Spleen (tissue), 11 donors: ENCODE measurements around the gene ATM. TPM values are rescaled to one million over a fixed set of nuclear protein-coding genes. Genes with fewer than 3 reads are reported as not detected.

Experiments
- DNase-seq: peaks from one replicate; pipeline ENCODE4 v3.0.0-alpha.2; 2020
- H3K27ac ChIP-seq, 8 donors: fragments of 200-600 bp; sonication (generic) in 7 of 8; 1 replicate in 4 of 8; 2 replicates in 4 of 8; pipeline versions ENCODE4 v1.5.0 to v1.8.0; 2016 to 2021; ENCODE audit warnings: inconsistent platforms in 4 of 8, mild to moderate bottlenecking in 4 of 8, moderate library complexity in 1 of 8
- H3K27me3 ChIP-seq, 7 donors: fragments of 200-600 bp; sonication (generic) in 6 of 7; replicated peaks in 1 of 7; 1 replicate in 4 of 7; 2 replicates in 3 of 7; pipeline versions ENCODE4 v1.5.0 to v1.8.0; 2016 to 2021; ENCODE audit warnings: inconsistent platforms in 3 of 7, mild to moderate bottlenecking in 1 of 7
- H3K36me3 ChIP-seq, 6 donors: fragments of 200-600 bp; sonication (generic) in 5 of 6; 1 replicate in 4 of 6; 2 replicates in 2 of 6; pipeline versions ENCODE4 v1.5.0 to v1.8.0; 2016 to 2021; ENCODE audit warnings: inconsistent platforms in 2 of 6
- H3K4me1 ChIP-seq, 6 donors: fragments of 200-600 bp; sonication (generic) in 5 of 6; 1 replicate in 3 of 6; 2 replicates in 3 of 6; pipeline versions ENCODE4 v1.5.0 to v1.8.0; 2016 to 2021; ENCODE audit warnings: inconsistent platforms in 3 of 6
- H3K4me3 ChIP-seq, 8 donors: fragments of 200-600 bp; sonication (generic) in 7 of 8; 1 replicate in 4 of 8; 2 replicates in 4 of 8; pipeline versions ENCODE4 v1.5.0 to v1.8.0; 2016 to 2021; ENCODE audit warnings: inconsistent platforms in 4 of 8, mild to moderate bottlenecking in 4 of 8, moderate library complexity in 2 of 8
- H3K9me3 ChIP-seq, 8 donors: fragments of 200-600 bp; sonication (generic) in 7 of 8; 1 replicate in 4 of 8; 2 replicates in 4 of 8; pipeline versions ENCODE4 v1.5.0 to v1.8.0; 2016 to 2021; ENCODE audit warnings: inconsistent platforms in 4 of 8
- POLR2A ChIP-seq, 3 donors: fragments of 450-650 bp; IDR thresholded peaks; one replicate each; pipeline ENCODE4 v1.5.1; 2017; ENCODE audit warnings: antibody characterized with exemption in 3 of 3, mild to moderate bottlenecking in 1 of 3
- POLR2AphosphoS5 ChIP-seq, 3 donors: sonication (generic); formaldehyde crosslinking; IDR thresholded peaks; one replicate each; pipeline ENCODE4 v1.5.1; 2017; ENCODE audit warnings: antibody characterized with exemption in 3 of 3
- WGBS, 5 donors: extraction: QIAGEN DNeasy Blood & Tissue Kit in 3 of 5; methylation state at CpG; one replicate each; pipeline versions ENCODE4 v1.1.5 to v1.1.7; 2013 to 2018; 5-methylcytosine and 5-hydroxymethylcytosine counted together
- intact Hi-C: fragments of 100-400 bp; cut with DNase I; formaldehyde crosslinking; loops from one replicate; pipeline ENCODE4 v1.15.0; 2023; ENCODE audit warnings: low total_unique reads
- polyA plus RNA-seq, 3 donors: library from polyadenylated mRNA; stranded (reverse); fragments of 200-250 nt; gene quantifications; one replicate each; pipeline ENCODE4 v1.2.1, GENCODE V29; 2013
- total RNA-seq, 7 donors: library from RNA; depleted of rRNA in 3 of 7; stranded (reverse); fragments of >200 nt in 3 of 7; fragmentation: NEBNext Ultra II Directional in 4 of 7; extraction: Animal tissue kit (Norgen Biotek cat#: 25700) in 4 of 7; gene quantifications; one replicate each; pipeline versions ENCODE4 v1.1.0 to v1.2.1, GENCODE V29; 2016 to 2021
- TF ChIP-seq, protein P1 (sequence below), 11 experiments: fragments of 200-600 bp in 7 of 11; fragments of 450-650 bp in 4 of 11; sonication (generic) in 4 of 11; IDR thresholded peaks in 8 of 11; conservative IDR thresholded peaks in 3 of 11; 1 replicate in 7 of 11; 2 replicates in 4 of 11; pipeline versions ENCODE4 v1.4.0 to v1.8.0; 2016 to 2021; ENCODE audit warnings: antibody characterized with exemption in 11 of 11, inconsistent platforms in 4 of 11, mild to moderate bottlenecking in 1 of 11
- donor health status: healthy with polysubstance abuse.
- donor health status: DM: no; HTN: no; CAD: no; lungs with moderate emphysema.
- donor health status: DM: no; HTN: no; CAD: no.
- donor health status: Bipolar disorder and iron deficiency.
- donor health status: healthy.
- donor health status: DM: no; HTN: no; CAD: no.
- donor health status: DM: yes; HTN: yes; CAD: no.

ATM gene
- total and polyA plus RNA-seq, 10 donors, result 33.1 to 408 (median 228) TPM

DNA sequence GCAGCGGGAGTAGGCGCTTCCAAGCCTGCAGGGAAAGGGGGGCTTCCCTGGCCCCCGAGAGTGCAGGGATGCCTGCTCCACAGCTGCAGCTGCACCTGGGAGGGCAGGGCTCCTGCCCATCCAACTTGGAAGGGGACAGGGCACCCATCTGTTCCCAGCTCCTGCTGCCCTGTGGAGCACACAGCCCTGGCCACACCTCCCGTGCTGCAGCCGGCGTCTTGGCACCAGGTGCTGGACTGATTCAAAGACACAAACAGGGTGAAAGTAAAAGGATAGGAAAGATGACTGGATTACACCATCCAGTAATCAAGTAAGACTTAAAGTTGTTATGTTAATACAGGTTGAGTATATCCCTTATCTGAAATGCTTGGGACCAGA, 15.2 kb upstream of the ATM start:
- intact Hi-C loops, result no loop called here
- WGBS, 5 donors, result 93 to 100% (median 98%) methylated on average over 3 to 6 of the region's 6 CpGs

DNA sequence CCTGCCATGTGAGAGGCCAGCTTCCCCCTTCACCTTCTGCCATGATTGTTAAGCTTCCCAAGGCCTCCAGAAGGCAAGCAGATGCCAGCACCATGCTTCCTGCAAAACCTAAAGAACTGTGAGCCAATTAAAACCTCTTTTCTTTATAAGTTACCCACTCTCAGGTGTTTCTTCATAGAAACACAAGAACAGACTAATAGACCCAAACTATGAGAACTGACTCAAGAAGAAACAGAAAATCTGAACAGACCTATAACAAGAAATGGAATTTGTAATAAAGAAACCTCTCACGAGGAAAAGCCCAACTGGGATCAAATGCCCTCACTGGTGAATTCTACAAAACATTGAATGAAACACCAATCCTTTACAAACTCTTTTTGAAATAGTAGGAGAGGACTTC, 12.4 kb upstream of the ATM start:
- no peak for TF ChIP-seq POLR2A (IDR thresholded peaks at IDR 0.05)
- TF ChIP-seq POLR2AphosphoS5 (IDR thresholded peaks at IDR 0.05), result no peak
- TF ChIP-seq, protein P1, sequence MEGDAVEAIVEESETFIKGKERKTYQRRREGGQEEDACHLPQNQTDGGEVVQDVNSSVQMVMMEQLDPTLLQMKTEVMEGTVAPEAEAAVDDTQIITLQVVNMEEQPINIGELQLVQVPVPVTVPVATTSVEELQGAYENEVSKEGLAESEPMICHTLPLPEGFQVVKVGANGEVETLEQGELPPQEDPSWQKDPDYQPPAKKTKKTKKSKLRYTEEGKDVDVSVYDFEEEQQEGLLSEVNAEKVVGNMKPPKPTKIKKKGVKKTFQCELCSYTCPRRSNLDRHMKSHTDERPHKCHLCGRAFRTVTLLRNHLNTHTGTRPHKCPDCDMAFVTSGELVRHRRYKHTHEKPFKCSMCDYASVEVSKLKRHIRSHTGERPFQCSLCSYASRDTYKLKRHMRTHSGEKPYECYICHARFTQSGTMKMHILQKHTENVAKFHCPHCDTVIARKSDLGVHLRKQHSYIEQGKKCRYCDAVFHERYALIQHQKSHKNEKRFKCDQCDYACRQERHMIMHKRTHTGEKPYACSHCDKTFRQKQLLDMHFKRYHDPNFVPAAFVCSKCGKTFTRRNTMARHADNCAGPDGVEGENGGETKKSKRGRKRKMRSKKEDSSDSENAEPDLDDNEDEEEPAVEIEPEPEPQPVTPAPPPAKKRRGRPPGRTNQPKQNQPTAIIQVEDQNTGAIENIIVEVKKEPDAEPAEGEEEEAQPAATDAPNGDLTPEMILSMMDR (IDR thresholded peaks at IDR 0.05 in 8 of 11, conservative IDR thresholded peaks at IDR 0.05 in 3 of 11), result no peak
- no peak for DNase-seq
- H3K9me3 ChIP-seq, result peaks cover 0 to 25% (median 21%) of the 10 kb centered on the region in 8 donors
- no peaks in the 10 kb centered on the region for H3K27me3 ChIP-seq
- intact Hi-C loops, result no loop called here
- H3K36me3 ChIP-seq, result peaks cover 3 to 97% (median 64%) of the 10 kb centered on the region in 6 donors
- WGBS, 5 donors, result 76 to 89% (median 83%) methylated on average over 1 of the region's 1 CpG
- no peak overlapping the region for H3K4me3 ChIP-seq
- peaks cover 0 to 22% (median 2%) of the 10 kb centered on the region in 6 donors for H3K4me1 ChIP-seq
- no peak overlapping the region for H3K27ac ChIP-seq

More for the DNA sequence above, 15.2 kb upstream of the ATM start:
- H3K27me3 ChIP-seq, result no peaks in the 10 kb centered on the region
- peaks cover 3 to 100% (median 66%) of the 10 kb centered on the region in 6 donors for H3K36me3 ChIP-seq
- no peak for TF ChIP-seq POLR2A (IDR thresholded peaks at IDR 0.05)
- no peak overlapping the region for H3K27ac ChIP-seq
- no peak overlapping the region for H3K4me3 ChIP-seq
- DNase-seq, result no peak
- H3K9me3 ChIP-seq, result peaks cover 0 to 42% (median 39%) of the 10 kb centered on the region in 8 donors
- H3K4me1 ChIP-seq, result peaks cover 0 to 12% (median 0%) of the 10 kb centered on the region in 6 donors

DNA sequence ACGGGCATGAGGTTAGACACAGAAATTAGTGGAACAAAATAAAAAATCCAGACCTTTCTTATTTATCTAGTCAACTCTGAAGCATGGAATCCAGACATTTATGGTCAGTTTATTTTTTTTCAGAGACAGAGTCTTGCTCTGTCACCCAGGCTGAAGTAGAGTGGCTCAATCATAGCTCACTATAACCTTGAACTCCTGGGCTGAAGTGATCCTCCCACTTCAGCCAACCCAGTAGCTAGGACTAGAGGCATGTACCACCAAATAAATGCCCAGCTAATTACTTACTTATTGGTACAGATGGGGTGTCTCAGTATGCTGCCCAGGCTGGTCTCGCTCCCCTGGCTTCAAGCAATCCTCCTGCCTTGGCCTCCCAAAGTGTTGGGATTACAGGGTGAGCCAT, 9.1 kb upstream of the ATM start:
- H3K4me1 ChIP-seq, result peaks cover 7 to 56% (median 28%) of the 10 kb centered on the region in 6 donors
- peaks cover 0 to 68% (median 35%) of the 10 kb centered on the region in 6 donors for H3K36me3 ChIP-seq
- H3K27me3 ChIP-seq, result no peaks in the 10 kb centered on the region
- H3K27ac ChIP-seq, result no peak overlapping the region
- intact Hi-C loops, result no loop called here
- no peaks in the 10 kb centered on the region for H3K9me3 ChIP-seq
- H3K4me3 ChIP-seq, result no peak overlapping the region
- TF ChIP-seq POLR2A (IDR thresholded peaks at IDR 0.05) (no peak), POLR2AphosphoS5 (IDR thresholded peaks at IDR 0.05) (no peak)
- TF ChIP-seq, protein P1 (IDR thresholded peaks at IDR 0.05 in 8 of 11, conservative IDR thresholded peaks at IDR 0.05 in 3 of 11), result no peak
- 50 to 96% (median 85%) methylated on average over 2 of the region's 2 CpGs for WGBS, 5 donors
- DNase-seq, result no peak

DNA sequence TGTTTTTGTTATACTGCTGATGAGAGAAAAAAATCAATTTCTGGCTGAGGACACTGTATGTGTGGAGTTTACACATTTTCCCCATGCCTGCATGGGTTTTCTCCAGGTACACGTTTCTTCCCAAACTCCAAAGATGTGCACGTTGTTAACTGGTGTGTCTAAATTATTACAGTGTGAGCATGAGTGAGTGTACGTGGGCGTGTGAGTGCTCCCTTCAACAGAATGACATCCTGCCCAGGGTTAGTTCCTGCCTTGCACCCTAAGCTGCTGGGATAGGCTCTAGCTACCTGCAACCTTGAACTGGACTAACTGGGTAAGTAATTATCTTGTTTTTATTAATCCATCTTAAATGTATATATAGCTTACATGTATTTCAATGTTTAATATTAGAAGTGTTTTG, 5.9 kb upstream of the ATM start:
- intact Hi-C loops, result no loop called here
- Histone ChIP-seq H3K4me1 (peaks cover 13 to 88% (median 54%) of the 10 kb centered on the region in 6 donors), H3K36me3 (peaks cover 0 to 44% (median 15%) of the 10 kb centered on the region in 6 donors), H3K4me3 (no peak overlapping the region), H3K27ac (no peak overlapping the region), H3K9me3 (no peaks in the 10 kb centered on the region), H3K27me3 (no peaks in the 10 kb centered on the region)
- TF ChIP-seq, protein P1 (IDR thresholded peaks at IDR 0.05 in 8 of 11, conservative IDR thresholded peaks at IDR 0.05 in 3 of 11), result no peak
- TF ChIP-seq POLR2AphosphoS5 (IDR thresholded peaks at IDR 0.05), result no peak
- TF ChIP-seq POLR2A (IDR thresholded peaks at IDR 0.05), result no peak
- 44 to 64% (median 53%) methylated on average over 4 of the region's 4 CpGs for WGBS, 5 donors
- no peak for DNase-seq

DNA sequence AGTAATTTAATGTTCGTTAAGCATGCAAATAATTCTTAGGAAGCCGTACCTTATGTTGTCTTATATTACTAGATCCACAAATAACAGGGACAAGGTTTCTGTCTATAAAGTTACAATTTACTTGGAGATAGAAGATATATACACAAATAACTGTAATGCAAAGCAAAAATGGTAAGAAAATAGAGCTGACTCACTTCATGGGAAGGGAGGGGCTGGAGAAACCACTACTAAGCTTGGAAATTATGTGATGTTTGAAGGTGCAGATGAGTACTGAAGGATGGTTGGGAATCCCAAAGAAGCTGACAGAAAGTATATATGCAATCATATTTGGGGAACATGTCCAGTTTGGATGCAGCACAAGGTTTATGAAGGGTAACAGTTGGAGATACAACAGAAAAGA, 4.4 kb upstream of the ATM start:
- 44 to 89% (median 64%) methylated on average over 2 of the region's 2 CpGs for WGBS, 5 donors
- H3K4me3 ChIP-seq, result no peak overlapping the region

More for the DNA sequence above, 4.4 kb upstream of the ATM start:
- intact Hi-C loops, result no loop called here
- Histone ChIP-seq H3K4me1 (peaks cover 13 to 87% (median 54%) of the 10 kb centered on the region in 6 donors), H3K36me3 (peaks cover 0 to 29% (median 2%) of the 10 kb centered on the region in 6 donors), H3K9me3 (no peaks in the 10 kb centered on the region), H3K27ac (no peak overlapping the region), H3K27me3 (no peaks in the 10 kb centered on the region)
- no peak for DNase-seq
- TF ChIP-seq, protein P1 (IDR thresholded peaks at IDR 0.05 in 8 of 11, conservative IDR thresholded peaks at IDR 0.05 in 3 of 11), result no peak
- TF ChIP-seq POLR2AphosphoS5 (IDR thresholded peaks at IDR 0.05) (no peak), POLR2A (IDR thresholded peaks at IDR 0.05) (no peak)
